HCT116 (cell line): Measurements from ENCODE around the gene RBM20. TPM values are rescaled to one million over a fixed set of nuclear protein-coding genes. Genes with fewer than 3 reads are reported as not detected.

Source experiments
- ATAC-seq: fragments of 200-7000 bp; cut with Tn5 transposase; 2 replicates; pipeline ENCODE4 v1.9.1; 2020; ENCODE audit warnings: mild to moderate bottlenecking, moderate library complexity
- BruUV-seq: library from RNA; stranded (reverse); fragments of 400-500 nt; replicated peaks from 2 replicates; lab custom pipeline; 2021; lab: Mats Ljungman, UMichigan
- CTCF ChIA-PET: fragments of 300-600 bp; sonication (Branson Sonifier 250); formaldehyde crosslinking; loops from one replicate; lab custom pipeline; 2021; ENCODE audit warnings: antibody characterized with exemption; lab: Charles Lee
- POLR2A ChIA-PET: fragments of 300-600, 350-600 bp; sonication (Branson Sonifier 250); formaldehyde crosslinking; loops from one replicate; lab custom pipeline; 2021; ENCODE audit warnings: antibody characterized with exemption; lab: Charles Lee
- RAD21 ChIA-PET, 2 experiments: fragments of 300-600 bp; sonication (Branson Sonifier 250); formaldehyde crosslinking; loops; one replicate each; lab custom pipeline; 2023; ENCODE audit warnings: low total read pairs in 2 of 2; ENCODE audit not compliant: uncharacterized antibody in 2 of 2, unreplicated experiment in 2 of 2, low non-redundant PET in 1 of 2; lab: Charles Lee
- DNase-seq: peaks from one replicate; pipeline ENCODE4 v3.0.0-alpha.2; 2010; ENCODE audit warnings: low read depth, low spot score
- H2AFZ ChIP-seq: fragments of 200-600 bp; shearing (Covaris generic), sonication (generic); 2 replicates; pipeline ENCODE4 v1.6.1; 2017; ENCODE audit warnings: low read depth, mixed run types, mixed read lengths, antibody characterized with exemption, low read length; ENCODE audit not compliant: poor library complexity, severe bottlenecking
- H3K27ac ChIP-seq: 2 replicates; pipeline ENCODE4 v1.5.1; 2012; ENCODE audit warnings: low read depth, low read length
- H3K27me3 ChIP-seq: fragments of 200-600 bp; sonication (generic); 2 replicates; pipeline ENCODE4 v1.6.1; 2016; ENCODE audit warnings: mixed run types, low read length, mixed read lengths; ENCODE audit not compliant: insufficient read depth
- H3K36me3 ChIP-seq, 2 experiments: fragments of 200-500 bp in 1 of 2; fragments of 200-600 bp in 1 of 2; sonication (Bioruptor generic) in 1 of 2; sonication (generic) in 1 of 2; 2 replicates each; pipeline versions ENCODE4 v1.5.1 to v1.6.1; 2014 to 2016; ENCODE audit warnings: low read length in 2 of 2, inconsistent platforms in 1 of 2, mixed read lengths in 1 of 2, mixed run types in 1 of 2; ENCODE audit not compliant: insufficient read depth in 2 of 2, control insufficient read depth in 1 of 2
- H3K4me1 ChIP-seq, 2 experiments: fragments of 200-600 bp in 1 of 2; sonication (generic) in 1 of 2; 2 replicates each; pipeline versions ENCODE4 v1.5.1 to v1.6.1; 2012 to 2017; ENCODE audit warnings: low read length in 2 of 2, inconsistent platforms in 1 of 2, mild to moderate bottlenecking in 1 of 2, mixed read lengths in 1 of 2, mixed run types in 1 of 2, moderate library complexity in 1 of 2; ENCODE audit not compliant: insufficient read depth in 2 of 2, control insufficient read depth in 1 of 2
- H3K4me2 ChIP-seq: fragments of 200-600 bp; sonication (generic); 2 replicates; pipeline ENCODE4 v1.6.1; 2017; ENCODE audit warnings: mixed run types, low read length, mixed read lengths
- H3K4me3 ChIP-seq, 2 experiments: fragments of 200-600 bp in 1 of 2; sonication (generic) in 1 of 2; replicated peaks in 1 of 2; 2 replicates each; pipeline ENCODE4 v1.5.1; 2011 to 2016; ENCODE audit warnings: low read length in 2 of 2, control low read depth in 1 of 2, low read depth in 1 of 2, mild to moderate bottlenecking in 1 of 2, mixed read lengths in 1 of 2, mixed run types in 1 of 2
- H3K79me2 ChIP-seq: fragments of 200-600 bp; sonication (generic); 2 replicates; pipeline ENCODE4 v1.6.1; 2017; ENCODE audit warnings: mild to moderate bottlenecking, mixed run types, low read length, moderate library complexity, mixed read lengths; ENCODE audit not compliant: insufficient read depth
- H3K9ac ChIP-seq: fragments of 200-600 bp; sonication (generic); 2 replicates; pipeline ENCODE4 v1.6.1; 2016; ENCODE audit warnings: low read length, mixed read lengths
- H3K9me2 ChIP-seq: fragments of 200-600 bp; sonication (generic), shearing (Covaris generic); 2 replicates; pipeline ENCODE4 v1.6.1; 2017; ENCODE audit warnings: mixed run types, mild to moderate bottlenecking, moderate library complexity; ENCODE audit not compliant: insufficient read depth
- H3K9me3 ChIP-seq, 2 experiments: fragments of 200-500 bp in 1 of 2; fragments of 200-600 bp in 1 of 2; sonication (Bioruptor generic) in 1 of 2; sonication (generic) in 1 of 2; 2 replicates each; pipeline ENCODE4 v1.6.1; 2014 to 2017; ENCODE audit warnings: low read length in 2 of 2, mixed read lengths in 2 of 2, inconsistent platforms in 1 of 2, low read depth in 1 of 2, mild to moderate bottlenecking in 1 of 2, mixed run types in 1 of 2, moderate library complexity in 1 of 2; ENCODE audit not compliant: control insufficient read depth in 1 of 2, insufficient read depth in 1 of 2
- H4K20me1 ChIP-seq: fragments of 200-600 bp; sonication (generic), shearing (Covaris generic); 2 replicates; pipeline ENCODE4 v1.6.1; 2017; ENCODE audit warnings: mixed run types, mild to moderate bottlenecking, moderate library complexity; ENCODE audit not compliant: insufficient read depth
- ATF3 ChIP-seq: IDR thresholded peaks from 2 replicates; pipeline ENCODE4 v1.6.1; 2012
- EZH2 ChIP-seq: fragments of 200-600 bp; sonication (generic); IDR thresholded peaks from 2 replicates; pipeline ENCODE4 v1.6.1; 2017; ENCODE audit warnings: antibody characterized with exemption, mixed run types
- EZH2phosphoT487 ChIP-seq: fragments of 200-600 bp; IDR thresholded peaks from 2 replicates; pipeline ENCODE4 v1.6.1; 2018; ENCODE audit warnings: antibody characterized with exemption, borderline replicate concordance
- FOSL1 ChIP-seq: IDR thresholded peaks from 2 replicates; pipeline ENCODE4 v1.6.1; 2012; ENCODE audit warnings: low read depth
- RAD21 ChIP-seq: IDR thresholded peaks from 2 replicates; pipeline ENCODE4 v1.6.1; 2012; ENCODE audit warnings: low read depth, mild to moderate bottlenecking
- REST ChIP-seq: IDR thresholded peaks from 2 replicates; pipeline ENCODE4 v1.6.1; 2012; ENCODE audit warnings: low read depth
- SP1 ChIP-seq: IDR thresholded peaks from 2 replicates; pipeline ENCODE4 v1.6.1; 2012; ENCODE audit warnings: low read depth
- SRF ChIP-seq: IDR thresholded peaks from 2 replicates; pipeline ENCODE4 v1.6.1; 2012; ENCODE audit warnings: low read depth
- TCF7L2 ChIP-seq: IDR thresholded peaks from 2 replicates; pipeline ENCODE4 v1.7.0; 2011; ENCODE audit warnings: borderline replicate concordance, inconsistent platforms; ENCODE audit not compliant: insufficient read depth, insufficient read length; ENCODE audit errors: extremely low read depth
- ZBTB33 ChIP-seq: IDR thresholded peaks from 2 replicates; pipeline ENCODE4 v1.6.1; 2011; ENCODE audit warnings: mild to moderate bottlenecking, low read length, moderate library complexity; ENCODE audit not compliant: insufficient replicate concordance; ENCODE audit errors: extremely low read depth
- ZFX ChIP-seq: fragments of 450-650 bp; IDR thresholded peaks from 2 replicates; pipeline ENCODE4 v1.6.1; 2017
- intact Hi-C: fragments of 100-400 bp; cut with micrococcal nuclease; formaldehyde crosslinking; loops from 2 replicates; pipeline ENCODE4 v1.10.0; 2022
- total RNA-seq: library from RNA; stranded (reverse); gene quantifications from one replicate; pipeline ENCODE4 v1.2.1, GENCODE V29; 2021; ENCODE audit not compliant: unreplicated experiment

Gene RBM20
- total RNA-seq, 1 experiment from 2014 or later = 2.0 TPM

- CTCF ChIA-PET = interaction anchor here (0.7 to 2.0 kb wide), 2 partner anchors 91 to 116 kb away, joined by 3 to 5 read pairs; partner anchors contain the start of gene BBIP1
- H3K79me2 ChIP-seq = no peaks in the 10 kb centered on the region
- no peaks in the 10 kb centered on the region for H3K27me3 ChIP-seq
- TF ChIP-seq TCF7L2 (no peak), ZFX (no peak), ZBTB33 (no peak), REST (no peak), FOSL1 (no peak), EZH2phosphoT487 (no peak), SP1 (no peak), SRF (no peak), EZH2 (no peak), RAD21 (no peak), ATF3 (no peak)
- TF ChIP-seq, all 23 proteins: peak for 0
- POLR2A ChIA-PET = no interaction called here
- H3K9me2 ChIP-seq = no peaks in the 10 kb centered on the region
- H3K4me2 ChIP-seq = no peak overlapping the region
- H3K9me3 ChIP-seq = no peaks in the 10 kb centered on the region
- RAD21 ChIA-PET = no interaction called here
- H3K4me1 ChIP-seq = peaks cover 2 to 4% of the 10 kb centered on the region in 2 experiments; a peak in 1 of 4 replicates
- BruUV-seq = no TSS peak
- H3K27ac ChIP-seq = no peak overlapping the region
- no peak overlapping the region for H3K4me3 ChIP-seq
- DNase-seq (no peak), ATAC-seq (no peak)
- intact Hi-C loops = loop anchor here (5.0 kb wide), 1 partner anchor 90 kb away; no protein-coding TSS in a partner anchor
- no peaks in the 10 kb centered on the region for H3K36me3 ChIP-seq
- H2AFZ ChIP-seq = no peak overlapping the region
- no peak overlapping the region for H3K9ac ChIP-seq
- H4K20me1 ChIP-seq = no peaks in the 10 kb centered on the region
Measured at GRCh38 chr10:110802551-110803238, 158.6 kb downstream of the RBM20 start.
